Measurements from ENCODE around the gene C17orf114.

Gene C17orf114

DNA sequence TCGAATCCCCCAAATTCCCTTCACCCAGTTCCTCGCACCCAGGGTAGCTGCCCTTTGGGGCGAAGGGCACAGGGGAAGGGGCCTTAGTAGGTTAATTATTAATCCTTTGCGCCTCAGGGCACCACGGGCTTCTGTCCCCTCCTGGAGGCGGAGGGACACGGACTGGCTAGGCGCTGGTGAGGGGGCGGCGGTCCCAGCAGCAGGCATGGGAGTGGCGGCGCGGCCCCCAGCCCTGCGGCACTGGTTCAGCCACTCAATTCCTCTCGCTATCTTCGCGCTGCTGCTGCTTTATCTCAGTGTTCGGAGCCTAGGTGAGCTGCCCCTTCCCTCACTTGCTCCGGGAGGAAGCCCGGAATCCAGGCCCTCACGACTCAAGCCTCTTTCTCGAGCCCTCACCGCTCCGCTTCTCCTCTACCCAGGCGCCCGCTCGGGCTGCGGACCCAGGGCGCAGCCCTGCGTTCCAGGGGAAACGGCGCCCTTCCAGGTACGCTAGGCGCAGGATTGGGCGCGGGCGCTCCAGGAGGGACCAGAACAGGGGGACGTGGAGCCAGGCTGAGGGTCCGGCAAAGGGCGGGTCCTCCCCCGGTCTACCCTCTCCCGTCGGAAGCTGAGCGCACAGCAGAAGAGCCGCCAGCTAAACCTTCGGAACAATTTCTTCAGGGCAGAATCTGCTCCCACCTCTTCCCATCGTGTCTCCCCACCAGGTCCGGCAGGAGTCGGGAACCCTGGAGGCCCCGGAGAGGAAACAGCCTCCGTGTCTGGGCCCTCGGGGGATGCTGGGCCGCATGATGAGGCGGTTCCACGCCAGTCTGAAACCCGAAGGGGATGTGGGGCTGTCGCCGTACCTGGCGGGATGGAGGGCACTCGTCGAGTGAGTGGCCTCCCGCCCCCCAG, 13.1 kb downstream of the C17orf114 start, which contains the start of gene GLTPD2:
TSS of gene GLTPD2 (plus strand) at position 158 of the 894 bp plus-strand sequence. CDS start at position 206, 48 bp downstream.
- Histone ChIP-seq H3K4me1 (ENCODE audit: control insufficient read depth in 4 of 4, insufficient read depth in 4 of 4, low read length in 3 of 4) (peaks cover 3 to 37% (median 22%) of the 10 kb centered on the region in 4 donors), H3K27me3 (ENCODE audit: control insufficient read depth in 4 of 4, insufficient read depth in 4 of 4, low read length in 3 of 4) (no peaks in the 10 kb centered on the region), H3K9me3 (ENCODE audit: control insufficient read depth in 4 of 4, low read length in 3 of 4) (no peaks in the 10 kb centered on the region), H3K27ac (ENCODE audit: low read depth in 1 of 2, low read length in 2 of 2) (peak within 1 kb of the TSS; percentile 76 to 94), H3K9ac (ENCODE audit: low read depth in 1 of 2, low read length in 2 of 2) (peak within 1 kb of the TSS; percentile 71 to 80), H3K4me3 (ENCODE audit: low read depth in 1 of 3, low read length in 3 of 3) (peak within 1 kb of the TSS; percentile 68 to 78 (median 71)), H3K36me3 (ENCODE audit: control insufficient read depth in 4 of 4, insufficient read depth in 3 of 4, low read depth in 1 of 4, low read length in 3 of 4) (no peaks in the 10 kb centered on the region)
- peak; percentile 72 for DNase-seq (ENCODE audit: low spot score)
- TF ChIP-seq RXRA (IDR thresholded peaks at IDR 0.05) (peak; percentile 63 to 86), SP1 (IDR thresholded peaks at IDR 0.05) (peak; percentile 80), RAD21 (IDR thresholded peaks at IDR 0.05) (peak; percentile 26 to 46), GABPA (IDR thresholded peaks at IDR 0.05 in 1 of 2, conservative IDR thresholded peaks at IDR 0.05 in 1 of 2) (no peak), TAF1 (conservative IDR thresholded peaks at IDR 0.05) (peak; percentile 57), JUND (IDR thresholded peaks at IDR 0.05) (no peak), HNF4A (conservative IDR thresholded peaks at IDR 0.05) (peak; percentile 71 to 83), EGR1 (IDR thresholded peaks at IDR 0.05; ENCODE audit: low read depth in 2 of 2) (peak in 1 of 2 donors; percentile 84), FOXA2 (IDR thresholded peaks at IDR 0.05) (no peak), YY1 (IDR thresholded peaks at IDR 0.05) (no peak), FOXA1 (IDR thresholded peaks at IDR 0.05) (no peak), HNF4G (IDR thresholded peaks at IDR 0.05) (no peak), NR2F2 (IDR thresholded peaks at IDR 0.05) (no peak)
- TF ChIP-seq, protein P1, sequence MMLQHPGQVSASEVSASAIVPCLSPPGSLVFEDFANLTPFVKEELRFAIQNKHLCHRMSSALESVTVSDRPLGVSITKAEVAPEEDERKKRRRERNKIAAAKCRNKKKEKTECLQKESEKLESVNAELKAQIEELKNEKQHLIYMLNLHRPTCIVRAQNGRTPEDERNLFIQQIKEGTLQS (IDR thresholded peaks at IDR 0.05), result no peak
- TF ChIP-seq, protein P2, sequence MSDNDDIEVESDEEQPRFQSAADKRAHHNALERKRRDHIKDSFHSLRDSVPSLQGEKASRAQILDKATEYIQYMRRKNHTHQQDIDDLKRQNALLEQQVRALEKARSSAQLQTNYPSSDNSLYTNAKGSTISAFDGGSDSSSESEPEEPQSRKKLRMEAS (IDR thresholded peaks at IDR 0.05), result no peak
- TF ChIP-seq, protein P3, sequence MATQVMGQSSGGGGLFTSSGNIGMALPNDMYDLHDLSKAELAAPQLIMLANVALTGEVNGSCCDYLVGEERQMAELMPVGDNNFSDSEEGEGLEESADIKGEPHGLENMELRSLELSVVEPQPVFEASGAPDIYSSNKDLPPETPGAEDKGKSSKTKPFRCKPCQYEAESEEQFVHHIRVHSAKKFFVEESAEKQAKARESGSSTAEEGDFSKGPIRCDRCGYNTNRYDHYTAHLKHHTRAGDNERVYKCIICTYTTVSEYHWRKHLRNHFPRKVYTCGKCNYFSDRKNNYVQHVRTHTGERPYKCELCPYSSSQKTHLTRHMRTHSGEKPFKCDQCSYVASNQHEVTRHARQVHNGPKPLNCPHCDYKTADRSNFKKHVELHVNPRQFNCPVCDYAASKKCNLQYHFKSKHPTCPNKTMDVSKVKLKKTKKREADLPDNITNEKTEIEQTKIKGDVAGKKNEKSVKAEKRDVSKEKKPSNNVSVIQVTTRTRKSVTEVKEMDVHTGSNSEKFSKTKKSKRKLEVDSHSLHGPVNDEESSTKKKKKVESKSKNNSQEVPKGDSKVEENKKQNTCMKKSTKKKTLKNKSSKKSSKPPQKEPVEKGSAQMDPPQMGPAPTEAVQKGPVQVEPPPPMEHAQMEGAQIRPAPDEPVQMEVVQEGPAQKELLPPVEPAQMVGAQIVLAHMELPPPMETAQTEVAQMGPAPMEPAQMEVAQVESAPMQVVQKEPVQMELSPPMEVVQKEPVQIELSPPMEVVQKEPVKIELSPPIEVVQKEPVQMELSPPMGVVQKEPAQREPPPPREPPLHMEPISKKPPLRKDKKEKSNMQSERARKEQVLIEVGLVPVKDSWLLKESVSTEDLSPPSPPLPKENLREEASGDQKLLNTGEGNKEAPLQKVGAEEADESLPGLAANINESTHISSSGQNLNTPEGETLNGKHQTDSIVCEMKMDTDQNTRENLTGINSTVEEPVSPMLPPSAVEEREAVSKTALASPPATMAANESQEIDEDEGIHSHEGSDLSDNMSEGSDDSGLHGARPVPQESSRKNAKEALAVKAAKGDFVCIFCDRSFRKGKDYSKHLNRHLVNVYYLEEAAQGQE (IDR thresholded peaks at IDR 0.05), result peak; percentile 22
- TF ChIP-seq, protein P4, sequence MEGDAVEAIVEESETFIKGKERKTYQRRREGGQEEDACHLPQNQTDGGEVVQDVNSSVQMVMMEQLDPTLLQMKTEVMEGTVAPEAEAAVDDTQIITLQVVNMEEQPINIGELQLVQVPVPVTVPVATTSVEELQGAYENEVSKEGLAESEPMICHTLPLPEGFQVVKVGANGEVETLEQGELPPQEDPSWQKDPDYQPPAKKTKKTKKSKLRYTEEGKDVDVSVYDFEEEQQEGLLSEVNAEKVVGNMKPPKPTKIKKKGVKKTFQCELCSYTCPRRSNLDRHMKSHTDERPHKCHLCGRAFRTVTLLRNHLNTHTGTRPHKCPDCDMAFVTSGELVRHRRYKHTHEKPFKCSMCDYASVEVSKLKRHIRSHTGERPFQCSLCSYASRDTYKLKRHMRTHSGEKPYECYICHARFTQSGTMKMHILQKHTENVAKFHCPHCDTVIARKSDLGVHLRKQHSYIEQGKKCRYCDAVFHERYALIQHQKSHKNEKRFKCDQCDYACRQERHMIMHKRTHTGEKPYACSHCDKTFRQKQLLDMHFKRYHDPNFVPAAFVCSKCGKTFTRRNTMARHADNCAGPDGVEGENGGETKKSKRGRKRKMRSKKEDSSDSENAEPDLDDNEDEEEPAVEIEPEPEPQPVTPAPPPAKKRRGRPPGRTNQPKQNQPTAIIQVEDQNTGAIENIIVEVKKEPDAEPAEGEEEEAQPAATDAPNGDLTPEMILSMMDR (IDR thresholded peaks at IDR 0.05; ENCODE audit: low read depth, low read length, missing input control), result no peak
- TF ChIP-seq, protein P5, sequence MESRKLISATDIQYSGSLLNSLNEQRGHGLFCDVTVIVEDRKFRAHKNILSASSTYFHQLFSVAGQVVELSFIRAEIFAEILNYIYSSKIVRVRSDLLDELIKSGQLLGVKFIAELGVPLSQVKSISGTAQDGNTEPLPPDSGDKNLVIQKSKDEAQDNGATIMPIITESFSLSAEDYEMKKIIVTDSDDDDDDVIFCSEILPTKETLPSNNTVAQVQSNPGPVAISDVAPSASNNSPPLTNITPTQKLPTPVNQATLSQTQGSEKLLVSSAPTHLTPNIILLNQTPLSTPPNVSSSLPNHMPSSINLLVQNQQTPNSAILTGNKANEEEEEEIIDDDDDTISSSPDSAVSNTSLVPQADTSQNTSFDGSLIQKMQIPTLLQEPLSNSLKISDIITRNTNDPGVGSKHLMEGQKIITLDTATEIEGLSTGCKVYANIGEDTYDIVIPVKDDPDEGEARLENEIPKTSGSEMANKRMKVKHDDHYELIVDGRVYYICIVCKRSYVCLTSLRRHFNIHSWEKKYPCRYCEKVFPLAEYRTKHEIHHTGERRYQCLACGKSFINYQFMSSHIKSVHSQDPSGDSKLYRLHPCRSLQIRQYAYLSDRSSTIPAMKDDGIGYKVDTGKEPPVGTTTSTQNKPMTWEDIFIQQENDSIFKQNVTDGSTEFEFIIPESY (IDR thresholded peaks at IDR 0.05), result no peak
- 14% methylated on average over 62 of the region's 62 CpGs for WGBS
